ENCODE measurements around the gene EFL1. TPM values are rescaled to one million over a fixed set of nuclear protein-coding genes. Genes with fewer than 3 reads are reported as not detected.

The EFL1 gene
- total and polyA plus RNA-seq, 9 of the 15 experiments (the other 6 are each of a cell fraction or from before 2014, with no cell fraction given): 4.8 to 32.5 (median 16.9) TPM

DNA sequence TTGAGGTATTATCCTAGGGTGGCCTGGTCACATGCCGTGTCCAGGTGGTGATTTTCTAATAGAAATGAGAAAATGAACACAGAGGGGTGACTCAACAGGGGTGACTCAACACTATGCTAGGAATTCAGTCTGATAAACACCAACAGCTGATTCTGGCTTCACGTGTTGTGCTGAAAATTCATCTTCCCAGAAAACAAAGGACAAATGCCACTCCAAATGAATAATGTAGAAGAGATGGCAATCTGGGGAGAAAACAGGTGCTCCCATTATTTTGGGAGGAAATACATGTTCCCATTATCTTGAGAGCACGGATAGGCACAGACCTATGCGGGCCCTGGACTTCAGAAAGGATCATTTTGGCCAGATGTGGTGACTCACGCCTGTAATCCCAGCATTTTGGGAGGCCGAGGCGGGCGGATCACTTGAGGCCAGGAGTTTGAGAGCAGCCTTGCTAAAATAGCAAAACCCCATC lies 115.5 kb downstream of the EFL1 start (continued):
- TF ChIP-seq, protein P1, sequence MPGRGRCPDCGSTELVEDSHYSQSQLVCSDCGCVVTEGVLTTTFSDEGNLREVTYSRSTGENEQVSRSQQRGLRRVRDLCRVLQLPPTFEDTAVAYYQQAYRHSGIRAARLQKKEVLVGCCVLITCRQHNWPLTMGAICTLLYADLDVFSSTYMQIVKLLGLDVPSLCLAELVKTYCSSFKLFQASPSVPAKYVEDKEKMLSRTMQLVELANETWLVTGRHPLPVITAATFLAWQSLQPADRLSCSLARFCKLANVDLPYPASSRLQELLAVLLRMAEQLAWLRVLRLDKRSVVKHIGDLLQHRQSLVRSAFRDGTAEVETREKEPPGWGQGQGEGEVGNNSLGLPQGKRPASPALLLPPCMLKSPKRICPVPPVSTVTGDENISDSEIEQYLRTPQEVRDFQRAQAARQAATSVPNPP (IDR thresholded peaks at IDR 0.05; ENCODE audit: borderline replicate concordance, insufficient read depth, insufficient read length): no peak
- TF ChIP-seq ZNF586 (CRISPR knock-in tag; conservative IDR thresholded peaks at IDR 0.05) (no peak), PTTG1 (tag; IDR thresholded peaks at IDR 0.05; ENCODE audit: low read depth) (no peak), XRCC5 (IDR thresholded peaks at IDR 0.05; ENCODE audit: low read depth, low read length) (no peak), PCBP1 (IDR thresholded peaks at IDR 0.05; ENCODE audit: low read depth, low read length, poor library complexity, severe bottlenecking) (no peak), CHCHD3 (CRISPR knock-in tag; IDR thresholded peaks at IDR 0.05) (no peak), ESRRA (IDR thresholded peaks at IDR 0.05; ENCODE audit: borderline replicate concordance, low read depth) (no peak), ZNF77 (CRISPR knock-in tag; IDR thresholded peaks at IDR 0.05) (no peak), ZNF766 (CRISPR knock-in tag; conservative IDR thresholded peaks at IDR 0.05) (no peak), ZNF76 (CRISPR knock-in tag; IDR thresholded peaks at IDR 0.05; ENCODE audit: borderline replicate concordance) (no peak), KDM5B (IDR thresholded peaks at IDR 0.05; ENCODE audit: insufficient replicate concordance, low read depth, low read length) (no peak), FIP1L1 (IDR thresholded peaks at IDR 0.05; ENCODE audit: low read depth, low read length, poor library complexity, severe bottlenecking) (no peak), TAF15 (IDR thresholded peaks at IDR 0.05; ENCODE audit: low read depth, low read length) (no peak)
- TF ChIP-seq, protein P2, sequence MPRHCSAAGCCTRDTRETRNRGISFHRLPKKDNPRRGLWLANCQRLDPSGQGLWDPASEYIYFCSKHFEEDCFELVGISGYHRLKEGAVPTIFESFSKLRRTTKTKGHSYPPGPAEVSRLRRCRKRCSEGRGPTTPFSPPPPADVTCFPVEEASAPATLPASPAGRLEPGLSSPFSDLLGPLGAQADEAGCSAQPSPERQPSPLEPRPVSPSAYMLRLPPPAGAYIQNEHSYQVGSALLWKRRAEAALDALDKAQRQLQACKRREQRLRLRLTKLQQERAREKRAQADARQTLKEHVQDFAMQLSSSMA (CRISPR knock-in tag; IDR thresholded peaks at IDR 0.05): no peak
- TF ChIP-seq, protein P3, sequence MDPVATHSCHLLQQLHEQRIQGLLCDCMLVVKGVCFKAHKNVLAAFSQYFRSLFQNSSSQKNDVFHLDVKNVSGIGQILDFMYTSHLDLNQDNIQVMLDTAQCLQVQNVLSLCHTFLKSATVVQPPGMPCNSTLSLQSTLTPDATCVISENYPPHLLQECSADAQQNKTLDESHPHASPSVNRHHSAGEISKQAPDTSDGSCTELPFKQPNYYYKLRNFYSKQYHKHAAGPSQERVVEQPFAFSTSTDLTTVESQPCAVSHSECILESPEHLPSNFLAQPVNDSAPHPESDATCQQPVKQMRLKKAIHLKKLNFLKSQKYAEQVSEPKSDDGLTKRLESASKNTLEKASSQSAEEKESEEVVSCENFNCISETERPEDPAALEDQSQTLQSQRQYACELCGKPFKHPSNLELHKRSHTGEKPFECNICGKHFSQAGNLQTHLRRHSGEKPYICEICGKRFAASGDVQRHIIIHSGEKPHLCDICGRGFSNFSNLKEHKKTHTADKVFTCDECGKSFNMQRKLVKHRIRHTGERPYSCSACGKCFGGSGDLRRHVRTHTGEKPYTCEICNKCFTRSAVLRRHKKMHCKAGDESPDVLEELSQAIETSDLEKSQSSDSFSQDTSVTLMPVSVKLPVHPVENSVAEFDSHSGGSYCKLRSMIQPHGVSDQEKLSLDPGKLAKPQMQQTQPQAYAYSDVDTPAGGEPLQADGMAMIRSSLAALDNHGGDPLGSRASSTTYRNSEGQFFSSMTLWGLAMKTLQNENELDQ (CRISPR knock-in tag; IDR thresholded peaks at IDR 0.05; ENCODE audit: borderline replicate concordance): no peak
- TF ChIP-seq, protein P4, sequence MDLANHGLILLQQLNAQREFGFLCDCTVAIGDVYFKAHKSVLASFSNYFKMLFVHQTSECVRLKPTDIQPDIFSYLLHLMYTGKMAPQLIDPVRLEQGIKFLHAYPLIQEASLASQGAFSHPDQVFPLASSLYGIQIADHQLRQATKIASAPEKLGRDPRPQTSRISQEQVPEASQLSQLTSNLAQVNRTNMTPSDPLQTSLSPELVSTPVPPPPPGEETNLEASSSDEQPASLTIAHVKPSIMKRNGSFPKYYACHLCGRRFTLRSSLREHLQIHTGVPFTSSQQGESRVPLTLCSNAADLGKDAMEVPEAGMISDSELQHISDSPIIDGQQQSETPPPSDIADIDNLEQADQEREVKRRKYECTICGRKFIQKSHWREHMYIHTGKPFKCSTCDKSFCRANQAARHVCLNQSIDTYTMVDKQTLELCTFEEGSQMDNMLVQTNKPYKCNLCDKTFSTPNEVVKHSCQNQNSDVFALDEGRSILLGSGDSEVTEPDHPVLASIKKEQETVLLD (IDR thresholded peaks at IDR 0.05): no peak
- TF ChIP-seq, protein P5, sequence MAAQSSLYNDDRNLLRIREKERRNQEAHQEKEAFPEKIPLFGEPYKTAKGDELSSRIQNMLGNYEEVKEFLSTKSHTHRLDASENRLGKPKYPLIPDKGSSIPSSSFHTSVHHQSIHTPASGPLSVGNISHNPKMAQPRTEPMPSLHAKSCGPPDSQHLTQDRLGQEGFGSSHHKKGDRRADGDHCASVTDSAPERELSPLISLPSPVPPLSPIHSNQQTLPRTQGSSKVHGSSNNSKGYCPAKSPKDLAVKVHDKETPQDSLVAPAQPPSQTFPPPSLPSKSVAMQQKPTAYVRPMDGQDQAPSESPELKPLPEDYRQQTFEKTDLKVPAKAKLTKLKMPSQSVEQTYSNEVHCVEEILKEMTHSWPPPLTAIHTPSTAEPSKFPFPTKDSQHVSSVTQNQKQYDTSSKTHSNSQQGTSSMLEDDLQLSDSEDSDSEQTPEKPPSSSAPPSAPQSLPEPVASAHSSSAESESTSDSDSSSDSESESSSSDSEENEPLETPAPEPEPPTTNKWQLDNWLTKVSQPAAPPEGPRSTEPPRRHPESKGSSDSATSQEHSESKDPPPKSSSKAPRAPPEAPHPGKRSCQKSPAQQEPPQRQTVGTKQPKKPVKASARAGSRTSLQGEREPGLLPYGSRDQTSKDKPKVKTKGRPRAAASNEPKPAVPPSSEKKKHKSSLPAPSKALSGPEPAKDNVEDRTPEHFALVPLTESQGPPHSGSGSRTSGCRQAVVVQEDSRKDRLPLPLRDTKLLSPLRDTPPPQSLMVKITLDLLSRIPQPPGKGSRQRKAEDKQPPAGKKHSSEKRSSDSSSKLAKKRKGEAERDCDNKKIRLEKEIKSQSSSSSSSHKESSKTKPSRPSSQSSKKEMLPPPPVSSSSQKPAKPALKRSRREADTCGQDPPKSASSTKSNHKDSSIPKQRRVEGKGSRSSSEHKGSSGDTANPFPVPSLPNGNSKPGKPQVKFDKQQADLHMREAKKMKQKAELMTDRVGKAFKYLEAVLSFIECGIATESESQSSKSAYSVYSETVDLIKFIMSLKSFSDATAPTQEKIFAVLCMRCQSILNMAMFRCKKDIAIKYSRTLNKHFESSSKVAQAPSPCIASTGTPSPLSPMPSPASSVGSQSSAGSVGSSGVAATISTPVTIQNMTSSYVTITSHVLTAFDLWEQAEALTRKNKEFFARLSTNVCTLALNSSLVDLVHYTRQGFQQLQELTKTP (IDR thresholded peaks at IDR 0.05; ENCODE audit: low read depth in 1 of 2, partially characterized antibody in 2 of 2): peak in 1 of 2 experiments; percentile 53

Data from K562 (cell line).